ENCODE results near the gene C19orf38. TPM values are rescaled to one million over a fixed set of nuclear protein-coding genes. Genes with fewer than 3 reads are reported as not detected.

The C19orf38 gene
- total RNA-seq (2014; rRNA removed; shearing (Covaris generic)), result 0.13 TPM in 1 of 2 replicates, not detected in the other

- no peak for DNase-seq (ENCODE audit: low spot score)
These were observed at the start of gene C19orf38 for GRCh38 chr19:10848230-10848856. C19orf38 (plus strand) TSS chr19:10848415; CDS start chr19:10848509, 94 bp downstream.

DNA sequence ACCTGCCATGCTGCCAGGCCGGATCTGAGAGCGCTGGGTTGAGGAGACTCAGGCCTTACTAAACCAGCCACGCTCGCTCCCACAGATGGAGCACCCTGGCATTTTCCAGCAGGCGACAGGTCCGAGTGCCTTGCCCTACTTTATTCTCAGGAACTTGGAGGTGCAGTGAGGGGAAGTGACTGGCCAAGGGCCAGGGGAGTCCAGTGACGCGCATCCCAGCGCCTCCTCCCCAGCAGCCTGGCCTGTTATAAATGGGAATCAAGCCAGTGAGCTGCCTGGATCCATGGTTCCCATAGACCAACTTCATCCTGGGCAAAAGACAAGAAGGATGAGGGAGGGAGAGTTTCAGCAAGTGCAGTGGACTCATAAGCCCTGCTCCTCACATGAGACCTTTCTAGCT, 47.7 kb upstream of the C19orf38 start:
- no peak for DNase-seq (ENCODE audit: low spot score)

- DNase-seq (ENCODE audit: low spot score), result no peak
These were observed 45.7 kb upstream of the C19orf38 start for GRCh38 chr19:10802479-10802878.

GRCh38 chr19:10803252-10803651, 45.0 kb upstream of the C19orf38 start:
- no peak for DNase-seq (ENCODE audit: low spot score)

GRCh38 chr19:10805065-10805757, 43.0 kb upstream of the C19orf38 start:
- DNase-seq (ENCODE audit: low spot score), result no peak

- DNase-seq (ENCODE audit: low spot score), result no peak
These were observed 42.4 kb upstream of the C19orf38 start for GRCh38 chr19:10805758-10806247.

- no peak for DNase-seq (ENCODE audit: low spot score)
These were observed 39.1 kb upstream of the C19orf38 start for GRCh38 chr19:10808937-10809649.

DNA sequence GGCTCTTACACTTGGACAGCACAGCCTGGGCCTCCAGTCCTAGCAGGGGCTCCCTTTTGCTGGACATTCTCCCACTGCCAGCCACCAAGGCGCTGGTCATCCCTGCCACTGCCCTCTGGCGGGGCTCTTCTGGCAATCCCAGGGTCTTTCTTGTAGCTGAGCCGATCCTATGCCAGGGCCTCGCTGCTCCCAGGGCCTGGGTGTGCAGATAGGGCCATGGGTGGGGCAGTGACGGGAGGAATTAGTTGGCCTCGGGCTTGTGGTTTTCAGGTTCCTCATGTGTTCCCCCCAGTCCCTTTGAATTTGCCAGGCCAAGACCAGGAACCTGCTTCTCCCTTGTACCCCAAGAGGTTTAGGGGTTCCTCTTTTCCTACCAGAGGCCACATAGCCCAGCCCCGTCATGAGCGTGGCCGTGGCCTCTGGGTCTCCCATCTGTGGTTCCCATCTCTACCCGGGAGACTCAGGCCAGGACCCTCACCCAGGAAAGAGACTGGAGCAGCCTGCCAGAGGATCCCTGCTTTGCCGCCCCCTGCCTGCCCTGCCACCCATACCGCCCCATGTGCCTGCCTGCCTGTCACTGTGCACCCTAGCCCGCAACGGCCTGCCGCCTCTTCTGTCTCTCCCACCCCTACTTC, 38.4 kb upstream of the C19orf38 start:
- DNase-seq (ENCODE audit: low spot score), result no peak

DNA sequence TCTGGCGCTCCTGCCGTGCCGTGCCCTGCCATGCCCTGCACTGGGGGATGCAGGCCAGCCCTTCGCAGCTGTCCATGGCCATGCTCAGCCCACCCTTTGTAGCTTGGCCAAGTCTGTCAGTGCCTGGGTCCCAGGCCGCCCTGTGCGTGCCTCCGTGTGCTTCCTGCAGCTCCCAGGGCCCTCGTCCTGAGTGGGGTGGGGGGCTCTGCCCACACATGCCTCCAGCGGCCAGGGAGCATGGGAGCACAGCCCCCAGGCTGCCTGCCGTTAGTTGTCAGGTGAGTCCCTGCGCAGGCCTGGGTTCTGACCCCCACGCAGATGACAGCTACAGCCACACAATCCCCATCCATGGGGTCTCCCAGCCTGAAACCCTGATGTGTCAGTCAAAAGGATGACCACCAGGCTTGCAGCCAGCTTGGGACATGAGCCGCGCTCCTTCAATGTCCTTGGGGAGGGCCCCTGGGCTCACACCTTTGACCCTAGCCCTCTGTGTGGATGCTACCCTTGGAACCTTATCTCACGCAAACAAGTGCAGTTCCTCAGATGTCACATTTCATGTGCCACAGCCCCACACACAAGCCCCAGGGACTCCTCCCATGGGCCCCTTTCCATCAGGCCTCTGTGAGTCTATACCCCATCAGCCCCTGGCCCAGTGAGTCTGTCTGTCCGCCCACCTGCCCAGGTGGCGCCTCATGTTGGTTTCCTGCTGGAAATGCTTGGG, 36.7 kb upstream of the C19orf38 start:
- no peak for DNase-seq (ENCODE audit: low spot score)

DNA sequence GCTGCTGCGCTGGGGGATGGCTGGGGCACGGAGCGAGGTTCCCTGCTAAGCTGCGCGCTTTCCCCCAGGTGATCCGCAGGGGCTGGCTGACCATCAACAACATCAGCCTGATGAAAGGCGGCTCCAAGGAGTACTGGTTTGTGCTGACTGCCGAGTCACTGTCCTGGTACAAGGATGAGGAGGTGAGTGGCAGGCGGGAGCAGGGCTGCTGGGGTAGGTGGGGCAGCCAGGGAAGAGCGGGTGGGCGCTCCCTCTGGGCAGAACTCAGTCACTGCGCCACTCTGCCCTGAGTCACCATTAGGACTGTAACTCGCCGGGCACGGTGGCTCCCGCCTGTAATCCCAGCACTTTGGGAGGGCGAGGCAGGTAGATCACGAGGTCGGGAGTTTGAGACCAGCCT, 36.0 kb upstream of the C19orf38 start:
- DNase-seq (ENCODE audit: low spot score), result no peak

DNA sequence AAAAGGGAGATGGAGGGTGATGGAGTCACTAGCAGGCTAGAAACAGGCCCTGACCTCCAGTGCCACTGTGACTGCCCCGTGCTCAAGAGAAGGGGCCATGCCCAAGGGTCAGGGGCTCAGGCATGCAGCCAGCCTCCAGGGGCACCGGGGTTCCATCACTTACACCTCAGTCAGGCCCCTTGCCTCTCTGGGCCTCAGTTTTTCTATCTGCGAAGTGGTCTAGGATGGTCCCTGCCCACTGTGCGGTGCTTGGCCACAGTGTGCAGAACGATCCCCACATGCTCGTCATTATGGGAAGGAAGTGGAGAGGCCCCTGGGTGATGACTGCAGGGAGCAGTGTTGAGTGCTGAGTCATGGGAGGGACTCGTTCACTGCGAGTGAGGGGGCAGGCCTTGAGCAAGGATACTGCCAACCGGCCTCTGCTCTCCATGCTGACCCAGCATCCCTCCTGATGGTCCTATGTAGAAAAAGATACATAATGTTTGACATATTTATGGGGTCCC, 35.3 kb upstream of the C19orf38 start:
- DNase-seq (ENCODE audit: low spot score), result no peak

GRCh38 chr19:10815007-10815536, 33.1 kb upstream of the C19orf38 start:
- DNase-seq (ENCODE audit: low spot score), result no peak

DNA sequence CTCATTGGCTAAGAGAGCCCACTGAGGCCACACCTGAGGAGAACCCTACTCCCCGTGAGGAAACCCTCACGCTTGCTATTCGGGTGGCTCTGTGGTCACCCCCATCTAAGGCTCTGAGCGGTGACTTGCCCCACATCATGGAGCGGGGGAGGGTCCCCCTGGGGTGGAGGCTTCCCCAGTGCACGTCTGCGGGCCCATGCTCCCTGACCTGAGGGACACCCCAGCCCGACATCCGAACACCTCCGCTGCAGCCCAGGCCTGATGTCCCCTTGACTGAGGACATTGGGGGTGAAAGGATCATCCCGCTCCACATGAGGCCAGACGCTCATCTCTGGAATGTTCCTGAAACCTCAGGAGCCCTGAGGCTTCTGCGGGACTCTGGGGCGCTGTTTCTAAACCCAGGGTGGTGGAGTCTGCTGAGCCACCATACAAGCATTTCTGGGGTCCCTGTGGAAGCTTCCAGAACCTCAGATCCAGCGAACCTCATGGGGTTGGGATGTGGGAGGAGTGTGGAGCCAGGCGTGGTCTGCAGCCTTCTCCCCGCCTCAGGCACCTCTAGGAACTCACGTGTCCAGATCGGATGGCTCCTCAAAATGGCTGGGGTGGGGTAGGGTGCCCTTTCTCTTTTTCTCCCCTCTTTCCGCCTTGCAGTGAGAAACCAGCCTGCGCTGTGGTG, 32.1 kb upstream of the C19orf38 start:
- no peak for DNase-seq (ENCODE audit: low spot score)

- DNase-seq (ENCODE audit: low spot score), result no peak
These were observed 31.5 kb upstream of the C19orf38 start for GRCh38 chr19:10816691-10817090.

- DNase-seq (ENCODE audit: low spot score), result no peak
These were observed 30.8 kb upstream of the C19orf38 start for GRCh38 chr19:10817291-10818038.

- DNase-seq (ENCODE audit: low spot score), result no peak
These were observed 29.7 kb upstream of the C19orf38 start for GRCh38 chr19:10818301-10819123.

- no peak for DNase-seq (ENCODE audit: low spot score)
These were observed 28.8 kb upstream of the C19orf38 start for GRCh38 chr19:10819124-10820060.

Measured in HT-29 (cell line).